Prostate gland (tissue), 2 donors: ENCODE results near the gene GRAMD1B. TPM values are rescaled to one million over a fixed set of nuclear protein-coding genes. Genes with fewer than 3 reads are reported as not detected.

Source experiments
- DNase-seq: peaks from one replicate; pipeline ENCODE4 v3.0.0-alpha.2; 2019; ENCODE audit warnings: low spot score
- H3K27ac ChIP-seq, 2 donors: fragments of 200-600 bp; sonication (generic); 2 replicates each; pipeline ENCODE4 v1.5.1; 2017 to 2019
- H3K27me3 ChIP-seq: fragments of 200-600 bp; sonication (generic); replicated peaks from 2 replicates; pipeline ENCODE4 v1.5.1; 2019; ENCODE audit not compliant: insufficient read depth
- H3K36me3 ChIP-seq, 2 donors: fragments of 200-600 bp; sonication (generic); 1 replicate in 1 of 2; 2 replicates in 1 of 2; pipeline versions ENCODE4 v1.5.1 to v1.8.1; 2017 to 2019
- H3K4me1 ChIP-seq: fragments of 200-600 bp; sonication (generic); replicated peaks from 2 replicates; pipeline ENCODE4 v1.5.1; 2019
- H3K4me3 ChIP-seq, 2 donors: fragments of 200-600 bp; sonication (generic); 2 replicates each; pipeline ENCODE4 v1.5.1; 2017 to 2019
- H3K9me3 ChIP-seq: fragments of 200-600 bp; sonication (generic); 2 replicates; pipeline ENCODE4 v1.5.1; 2017
- POLR2A ChIP-seq: fragments of 450-650 bp; IDR thresholded peaks from one replicate; pipeline ENCODE4 v1.6.1; 2016; ENCODE audit warnings: antibody characterized with exemption, mild to moderate bottlenecking
- POLR2AphosphoS5 ChIP-seq: sonication (generic); formaldehyde crosslinking; IDR thresholded peaks from one replicate; pipeline ENCODE4 v1.6.1; 2017; ENCODE audit warnings: antibody characterized with exemption
- WGBS: methylation state at CpG from one replicate; pipeline ENCODE4 v1.1.5; 2018; 5-methylcytosine and 5-hydroxymethylcytosine counted together
- intact Hi-C: fragments of 100-400 bp; cut with DNase I; formaldehyde crosslinking; loops from one replicate; pipeline ENCODE4 v1.14.2; 2022
- total RNA-seq, 2 donors: library from RNA; depleted of rRNA; stranded (reverse); fragments of >200 nt; gene quantifications; one replicate each; pipeline ENCODE4 v1.1.0, GENCODE V29; 2016
- TF ChIP-seq, protein P1 (sequence below), 4 experiments: fragments of 200-600 bp in 2 of 4; fragments of 450-650 bp in 2 of 4; sonication (generic) in 2 of 4; IDR thresholded peaks; 1 replicate in 3 of 4; 2 replicates in 1 of 4; pipeline ENCODE4 v1.5.1; 2016 to 2019; ENCODE audit warnings: antibody characterized with exemption in 4 of 4, mild to moderate bottlenecking in 2 of 4, moderate library complexity in 2 of 4

The GRAMD1B gene
- 10 to 100 TPM in 1 of 2 donors, 1 to 10 TPM in 1; 4.5 to 27.2 TPM for total RNA-seq

DNA sequence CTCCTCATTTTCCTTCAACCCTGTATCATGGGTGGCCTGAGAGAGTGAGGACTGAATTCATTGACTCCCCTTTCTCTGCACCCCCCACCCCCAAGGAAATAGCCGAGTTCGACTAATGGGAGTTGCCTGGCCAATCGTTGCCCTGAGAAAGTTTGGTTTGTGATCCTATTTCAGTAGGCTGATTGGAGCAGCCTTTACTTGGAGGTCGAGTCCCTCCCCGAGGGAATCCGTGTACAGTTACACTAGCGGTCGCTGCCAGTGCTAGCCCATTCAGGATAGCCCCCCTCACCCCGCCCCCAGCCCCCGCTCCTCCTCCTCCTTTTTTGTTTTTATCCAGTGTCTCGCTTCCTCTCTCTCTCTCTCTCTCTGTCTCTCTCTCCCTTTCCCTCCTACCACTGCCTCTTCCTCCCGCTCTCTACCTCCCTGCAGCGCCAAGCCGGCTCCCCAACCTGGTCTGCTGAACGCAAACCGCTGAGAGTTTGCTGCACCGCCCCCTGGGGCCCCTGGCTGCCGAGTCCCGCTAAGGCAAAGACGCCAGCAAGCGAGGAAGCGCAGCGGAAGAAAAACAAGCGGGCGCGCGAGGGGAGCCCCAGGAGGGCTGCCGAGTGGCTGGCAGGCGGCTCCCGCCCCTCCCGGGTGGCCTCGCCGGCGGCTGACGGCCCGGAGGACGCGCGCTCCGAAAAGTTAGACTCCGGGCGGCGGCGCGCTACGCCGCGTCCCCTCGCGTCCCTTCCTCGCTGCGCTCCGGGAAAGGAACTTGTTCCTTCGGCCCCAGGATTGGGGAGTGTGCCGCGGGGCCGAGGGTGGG lies at the start of gene GRAMD1B:
Gene GRAMD1B (plus strand): TSS at position 357 of the 808 bp plus-strand sequence. CDS start 524 bp downstream, outside the sequence.
- H3K27me3 ChIP-seq, result peaks cover 1% of the 10 kb centered on the region
- no peak for DNase-seq
- no peaks in the 10 kb centered on the region for H3K36me3 ChIP-seq
- TF ChIP-seq, protein P1, sequence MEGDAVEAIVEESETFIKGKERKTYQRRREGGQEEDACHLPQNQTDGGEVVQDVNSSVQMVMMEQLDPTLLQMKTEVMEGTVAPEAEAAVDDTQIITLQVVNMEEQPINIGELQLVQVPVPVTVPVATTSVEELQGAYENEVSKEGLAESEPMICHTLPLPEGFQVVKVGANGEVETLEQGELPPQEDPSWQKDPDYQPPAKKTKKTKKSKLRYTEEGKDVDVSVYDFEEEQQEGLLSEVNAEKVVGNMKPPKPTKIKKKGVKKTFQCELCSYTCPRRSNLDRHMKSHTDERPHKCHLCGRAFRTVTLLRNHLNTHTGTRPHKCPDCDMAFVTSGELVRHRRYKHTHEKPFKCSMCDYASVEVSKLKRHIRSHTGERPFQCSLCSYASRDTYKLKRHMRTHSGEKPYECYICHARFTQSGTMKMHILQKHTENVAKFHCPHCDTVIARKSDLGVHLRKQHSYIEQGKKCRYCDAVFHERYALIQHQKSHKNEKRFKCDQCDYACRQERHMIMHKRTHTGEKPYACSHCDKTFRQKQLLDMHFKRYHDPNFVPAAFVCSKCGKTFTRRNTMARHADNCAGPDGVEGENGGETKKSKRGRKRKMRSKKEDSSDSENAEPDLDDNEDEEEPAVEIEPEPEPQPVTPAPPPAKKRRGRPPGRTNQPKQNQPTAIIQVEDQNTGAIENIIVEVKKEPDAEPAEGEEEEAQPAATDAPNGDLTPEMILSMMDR (IDR thresholded peaks at IDR 0.05), result no peak
- TF ChIP-seq POLR2A (no peak), POLR2AphosphoS5 (no peak)
- peak within 1 kb of the TSS; percentile 18 to 51 for H3K27ac ChIP-seq
- under 1% methylated on average over 57 of the region's 57 CpGs for WGBS
- H3K4me1 ChIP-seq, result no peaks in the 10 kb centered on the region
- peak within 1 kb of the TSS; percentile 35 to 37 for H3K4me3 ChIP-seq
- H3K9me3 ChIP-seq, result no peaks in the 10 kb centered on the region
- intact Hi-C loops, result no loop called here

DNA sequence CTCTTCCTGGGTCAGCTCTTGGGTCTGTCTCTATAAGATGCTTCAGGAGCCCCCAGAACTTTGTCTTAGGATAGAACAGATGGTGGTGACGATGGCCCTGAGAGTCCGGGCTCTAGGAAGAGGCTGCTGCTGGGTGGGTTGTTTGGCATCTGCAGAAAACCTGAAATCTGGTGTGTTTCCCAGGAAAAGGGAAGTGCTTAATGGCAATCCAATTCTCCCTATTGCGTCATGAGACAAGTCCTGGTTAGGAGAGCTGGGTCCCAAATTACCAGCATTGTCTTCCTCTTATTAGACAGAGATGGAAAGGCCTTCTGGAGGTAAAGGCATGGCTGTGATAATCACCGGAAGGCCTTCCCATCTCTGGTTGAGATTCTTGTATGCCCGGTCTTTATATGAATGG lies 48.9 kb upstream of the GRAMD1B start:
- WGBS, result 92% methylated on average over 5 of the region's 5 CpGs

DNA sequence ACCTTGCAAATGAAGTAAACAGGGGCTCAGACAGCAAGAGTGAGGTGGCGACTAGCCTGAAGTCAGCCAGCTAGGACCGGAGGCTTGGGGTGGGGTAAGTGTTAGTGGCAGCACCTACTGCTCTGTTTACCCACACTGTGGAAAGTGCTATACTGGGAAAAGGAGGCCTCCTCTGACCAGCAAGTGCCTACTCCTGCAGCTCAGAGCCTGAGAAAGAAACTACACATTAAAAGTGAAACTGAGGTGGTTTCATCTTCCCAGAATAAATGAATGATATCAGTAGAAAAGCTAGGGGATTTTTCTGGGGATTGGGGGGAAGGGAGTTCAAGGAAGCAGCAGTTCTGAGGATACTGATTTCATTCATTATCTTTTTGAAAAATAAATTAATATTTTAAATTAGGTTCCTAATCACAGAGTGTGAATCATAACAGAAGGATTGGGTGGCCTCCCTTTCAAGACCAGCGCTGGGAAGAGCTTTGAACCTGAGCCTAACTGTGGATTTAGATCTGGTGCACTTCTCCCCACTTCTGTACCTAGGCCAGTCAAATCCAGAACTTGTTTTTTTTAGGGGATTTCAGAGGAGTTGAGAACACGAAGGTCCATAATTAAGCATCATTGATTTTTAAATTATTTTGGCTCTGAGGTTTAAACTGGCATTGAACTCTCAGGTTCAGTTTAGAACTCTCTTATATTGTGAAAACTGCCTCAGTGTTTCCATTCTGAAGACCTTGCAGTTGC lies 48.1 kb upstream of the GRAMD1B start:
- H3K27ac ChIP-seq, result no peak overlapping the region
- H3K4me1 ChIP-seq, result no peaks in the 10 kb centered on the region
- WGBS, result 87% methylated on average over 4 of the region's 4 CpGs
- no peaks in the 10 kb centered on the region for H3K36me3 ChIP-seq
- no peak overlapping the region for H3K4me3 ChIP-seq
- no peaks in the 10 kb centered on the region for H3K9me3 ChIP-seq
- TF ChIP-seq POLR2AphosphoS5, result no peak
- TF ChIP-seq POLR2A, result no peak
- TF ChIP-seq, protein P1 (IDR thresholded peaks at IDR 0.05), result no peak
- H3K27me3 ChIP-seq, result no peaks in the 10 kb centered on the region
- no peak for DNase-seq
- intact Hi-C loops, result no loop called here

More for the DNA sequence above, 48.9 kb upstream of the GRAMD1B start:
- Histone ChIP-seq H3K36me3 (no peaks in the 10 kb centered on the region), H3K27me3 (no peaks in the 10 kb centered on the region), H3K4me1 (no peaks in the 10 kb centered on the region), H3K27ac (no peak overlapping the region), H3K4me3 (no peak overlapping the region), H3K9me3 (no peaks in the 10 kb centered on the region)
- TF ChIP-seq POLR2AphosphoS5, result no peak
- no peak for TF ChIP-seq POLR2A
- TF ChIP-seq, protein P1 (IDR thresholded peaks at IDR 0.05), result no peak
- no peak for DNase-seq
- intact Hi-C loops, result no loop called here

DNA sequence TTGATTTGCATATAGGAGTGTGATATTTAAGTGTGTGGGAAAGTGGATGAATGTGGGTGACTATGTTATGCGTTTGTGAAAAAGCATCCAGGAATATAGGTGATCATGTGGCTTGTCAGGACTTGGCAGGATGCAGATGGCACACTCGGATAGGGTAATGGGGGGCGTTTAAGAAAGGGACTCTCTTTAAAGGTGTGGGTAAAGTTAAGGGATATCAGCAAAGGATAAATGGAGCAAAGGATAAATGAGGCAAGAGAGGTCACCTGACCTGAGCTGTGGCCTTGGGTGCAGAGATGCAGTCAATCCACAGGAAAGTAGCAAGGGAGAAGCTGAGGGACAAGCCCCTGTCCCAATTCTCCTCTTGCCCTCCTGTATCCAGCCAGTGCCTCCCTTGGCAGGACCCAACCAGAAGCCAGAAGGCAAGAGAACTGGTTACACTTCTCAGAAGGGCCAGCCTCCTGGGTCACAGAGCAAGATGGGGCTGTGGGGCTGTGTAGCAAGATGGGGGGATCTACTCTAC lies 47.5 kb upstream of the GRAMD1B start:
- Histone ChIP-seq H3K36me3 (no peaks in the 10 kb centered on the region), H3K27ac (no peak overlapping the region), H3K9me3 (no peaks in the 10 kb centered on the region), H3K4me3 (no peak overlapping the region), H3K27me3 (no peaks in the 10 kb centered on the region), H3K4me1 (no peaks in the 10 kb centered on the region)
- TF ChIP-seq POLR2AphosphoS5 (no peak), POLR2A (no peak)
- TF ChIP-seq, protein P1 (IDR thresholded peaks at IDR 0.05), result no peak
- WGBS, result 90% methylated on average over 3 of the region's 3 CpGs
- no peak for DNase-seq
- intact Hi-C loops, result no loop called here
